Naive thymus-derived CD4-positive, alpha-beta T cell (primary cell): ENCODE data around the gene CCDC88C. TPM values are rescaled to one million over a fixed set of nuclear protein-coding genes. Genes with fewer than 3 reads are reported as not detected.

Source experiments
- ATAC-seq: fragments of 150-1000 bp; cut with Tn5 transposase; 2 replicates; pipeline ENCODE4 v1.10.0; 2021; ENCODE audit warnings: mild to moderate bottlenecking, moderate library complexity
- CTCF ChIA-PET: fragments of 350-600 bp; sonication (Branson Sonifier 250); formaldehyde crosslinking; loops from one replicate; lab custom pipeline; 2021; ENCODE audit warnings: antibody characterized with exemption; lab: Charles Lee
- POLR2A ChIA-PET: fragments of 350-600 bp; sonication (Branson Sonifier 250); formaldehyde crosslinking; loops from one replicate; lab custom pipeline; 2021; ENCODE audit warnings: antibody characterized with exemption, inconsistent platforms; lab: Charles Lee
- DNase-seq, 9 donors: peaks; one replicate each; pipeline versions ENCODE4 v3.0.0 to v3.0.0-alpha.2; 2020 to 2022; ENCODE audit warnings: mixed read lengths in 1 of 9
- H3K27ac ChIP-seq: one replicate; pipeline ENCODE4 v1.7.0; 2013; ENCODE audit warnings: mild to moderate bottlenecking, low read depth, low read length, moderate library complexity
- H3K27me3 ChIP-seq, 2 donors: one replicate each; pipeline ENCODE4 v1.7.0; 2013; ENCODE audit warnings: low read length in 2 of 2, mild to moderate bottlenecking in 2 of 2, moderate library complexity in 2 of 2; ENCODE audit not compliant: control insufficient read depth in 2 of 2, insufficient read depth in 2 of 2
- H3K36me3 ChIP-seq, 3 experiments: 1 replicate in 2 of 3; 2 replicates in 1 of 3; pipeline ENCODE4 v1.7.0; 2013; ENCODE audit warnings: low read length in 3 of 3, mild to moderate bottlenecking in 3 of 3, moderate library complexity in 1 of 3; ENCODE audit not compliant: insufficient read depth in 3 of 3, control insufficient read depth in 2 of 3
- H3K4me1 ChIP-seq, 2 donors: one replicate each; pipeline ENCODE4 v1.7.0; 2013; ENCODE audit warnings: low read length in 2 of 2, mild to moderate bottlenecking in 2 of 2, moderate library complexity in 1 of 2; ENCODE audit not compliant: control insufficient read depth in 2 of 2, insufficient read depth in 2 of 2
- H3K4me3 ChIP-seq: 2 replicates; pipeline ENCODE4 v1.7.0; 2013; ENCODE audit warnings: mild to moderate bottlenecking, low read length
- H3K9me3 ChIP-seq, 3 experiments: 1 replicate in 2 of 3; 2 replicates in 1 of 3; pipeline ENCODE4 v1.7.0; 2013; ENCODE audit warnings: low read length in 3 of 3; ENCODE audit not compliant: control insufficient read depth in 2 of 3
- H3K27ac Mint-ChIP-seq, 9 donors: one replicate each; pipeline ENCODE4 v1.8.0; 2020 to 2022; ENCODE audit warnings: mixed read lengths in 9 of 9, mild to moderate bottlenecking in 8 of 9, moderate library complexity in 5 of 9, inconsistent platforms in 2 of 9
- H3K27me3 Mint-ChIP-seq, 5 donors: one replicate each; pipeline ENCODE4 v1.8.0; 2021 to 2022; ENCODE audit warnings: mixed read lengths in 5 of 5, mild to moderate bottlenecking in 1 of 5
- H3K36me3 Mint-ChIP-seq, 5 donors: one replicate each; pipeline ENCODE4 v1.8.0; 2020 to 2022; ENCODE audit warnings: mixed read lengths in 5 of 5, mild to moderate bottlenecking in 3 of 5, inconsistent platforms in 1 of 5
- H3K4me1 Mint-ChIP-seq, 7 donors: one replicate each; pipeline ENCODE4 v1.8.0; 2020 to 2022; ENCODE audit warnings: mixed read lengths in 7 of 7, mild to moderate bottlenecking in 3 of 7, inconsistent platforms in 1 of 7
- H3K4me3 Mint-ChIP-seq, 10 donors: one replicate each; pipeline ENCODE4 v1.8.0; 2020 to 2022; ENCODE audit warnings: mild to moderate bottlenecking in 10 of 10, mixed read lengths in 10 of 10, moderate library complexity in 6 of 10, inconsistent platforms in 2 of 10
- H3K9me3 Mint-ChIP-seq, 11 donors: one replicate each; pipeline ENCODE4 v1.8.0; 2020 to 2022; ENCODE audit warnings: mixed read lengths in 11 of 11, mild to moderate bottlenecking in 4 of 11, inconsistent platforms in 1 of 11, moderate library complexity in 1 of 11
- intact Hi-C, 2 donors: fragments of 100-400 bp; cut with micrococcal nuclease; formaldehyde crosslinking; loops; one replicate each; pipeline ENCODE4 v1.15.1; 2023
- polyA plus RNA-seq, 2 donors: library from polyadenylated mRNA; unstranded; fragments of 300-500 nt; fragmentation: Illumina TruSeq; gene quantifications; one replicate each; pipeline ENCODE4 v1.2.3, GENCODE V29; 2021
- total RNA-seq, 6 experiments: library from RNA in 5 of 6; stranded (reverse) in 5 of 6; gene quantifications; 1 replicate in 5 of 6; 2 replicates in 1 of 6; pipeline ENCODE4 v1.2.3 and lab custom pipeline; 2021 to 2026

The CCDC88C gene
- total and polyA plus RNA-seq, 7 experiments from 2014 or later = 23.6 to 324 (median 274) TPM

DNA sequence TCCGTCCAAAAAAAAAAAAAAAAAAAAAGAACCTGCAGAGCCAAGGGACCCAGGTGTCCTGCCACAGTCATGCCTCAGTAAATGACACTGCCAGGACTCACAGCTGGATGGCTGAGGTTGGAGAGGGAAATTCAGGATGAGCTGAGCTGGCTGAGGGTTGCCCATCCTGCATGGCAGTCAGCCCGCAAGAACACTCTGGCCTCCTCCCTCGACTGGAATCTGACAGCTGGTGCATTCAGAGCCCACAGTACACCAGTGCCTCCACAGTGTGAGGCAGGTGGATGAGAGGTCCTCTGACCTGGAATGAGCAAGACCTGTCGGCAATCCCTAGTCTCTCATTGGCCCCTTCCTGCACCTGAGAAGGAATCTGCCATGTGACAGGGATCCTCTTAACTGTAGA is 98.7 kb downstream of the CCDC88C start:
- Mint-ChIP-seq H3K9me3 (peaks cover 0 to 9% (median 0%) of the 10 kb centered on the region in 11 donors), H3K27ac (peak overlapping the region in 8 of 9 donors; percentile 58 to 99 (median 98)), H3K4me3 (peak overlapping the region in 5 of 10 donors; percentile 21 to 80 (median 73)), H3K27me3 (no peaks in the 10 kb centered on the region), H3K36me3 (peaks cover under 1 to 56% (median 34%) of the 10 kb centered on the region in 5 donors), H3K4me1 (peaks cover 54 to 88% (median 72%) of the 10 kb centered on the region in 7 donors)
- CTCF ChIA-PET = interaction anchor here (0.6 to 2.5 kb wide), 5 partner anchors 11 to 102 kb away, joined by 3 to 8 read pairs (median 4); no protein-coding TSS in a partner anchor
- Histone ChIP-seq H3K4me1 (peaks cover 70 to 74% of the 10 kb centered on the region in 2 donors), H3K27me3 (no peaks in the 10 kb centered on the region), H3K4me3 (no peak overlapping the region), H3K9me3 (no peaks in the 10 kb centered on the region), H3K27ac (peak overlapping the region; percentile 42), H3K36me3 (peaks cover 29 to 56% (median 52%) of the 10 kb centered on the region in 3 experiments)
- POLR2A ChIA-PET = interaction anchor here (0.9 to 9.9 kb wide), 4 partner anchors 10 to 98 kb away, joined by 3 to 173 read pairs (median 4); partner anchors contain the start of gene CCDC88C
- intact Hi-C loops = no loop called here
- no peak for ATAC-seq
- no peak for DNase-seq

- H3K36me3 Mint-ChIP-seq = peaks cover 13 to 66% (median 37%) of the 10 kb centered on the region in 5 donors
- peaks cover 0 to 8% (median 0%) of the 10 kb centered on the region in 11 donors for H3K9me3 Mint-ChIP-seq
- Histone ChIP-seq H3K36me3 (peaks cover 29 to 68% (median 55%) of the 10 kb centered on the region in 3 experiments), H3K4me3 (peak overlapping the region; percentile 39), H3K9me3 (no peaks in the 10 kb centered on the region), H3K27ac (peak overlapping the region; percentile 82), H3K27me3 (no peaks in the 10 kb centered on the region), H3K4me1 (peaks cover 58 to 61% of the 10 kb centered on the region in 2 donors)
- intact Hi-C loops = loop anchor here (2.0 kb wide), 3 partner anchors 75 to 257 kb away; partner anchors contain the start of genes PPP4R3A (in 1 of the 2) and RPS6KA5 (in 1 of the 2)
- H3K4me3 Mint-ChIP-seq = peak overlapping the region; percentile 73 to 88 (median 81)
- DNase-seq (peak; percentile 58 to 86 (median 84)), ATAC-seq (peak; percentile 60)
- H3K27me3 Mint-ChIP-seq = no peaks in the 10 kb centered on the region
- peak overlapping the region; percentile 93 to 99 (median 98) for H3K27ac Mint-ChIP-seq
- peaks cover 55 to 88% (median 70%) of the 10 kb centered on the region in 7 donors for H3K4me1 Mint-ChIP-seq
- ChIA-PET POLR2A (interaction anchor here (0.6 to 9.9 kb wide), 17 partner anchors 12 to 557 kb away, joined by 3 to 173 read pairs (median 4); partner anchors contain the start of genes CCDC88C and GPR68), CTCF (interaction anchor here (1.1 to 2.5 kb wide), 6 partner anchors 12 to 103 kb away, joined by 3 to 9 read pairs (median 4); no protein-coding TSS in a partner anchor)
These were observed 100.0 kb downstream of the CCDC88C start for GRCh38 chr14:91317381-91318308.

- ATAC-seq (no peak), DNase-seq (no peak)
- Mint-ChIP-seq H3K9me3 (peaks cover 0 to 8% (median 0%) of the 10 kb centered on the region in 11 donors), H3K27ac (peak overlapping the region; percentile 93 to 99 (median 98)), H3K36me3 (peaks cover 13 to 64% (median 39%) of the 10 kb centered on the region in 5 donors), H3K27me3 (no peaks in the 10 kb centered on the region), H3K4me3 (peak overlapping the region; percentile 73 to 88 (median 81)), H3K4me1 (peaks cover 54 to 84% (median 72%) of the 10 kb centered on the region in 7 donors)
- intact Hi-C loops = loop anchor here (1.0 to 2.0 kb wide), 6 partner anchors 8 to 256 kb away; partner anchors contain the start of genes PPP4R3A (in 1 of the 2) and RPS6KA5 (in 1 of the 2)
- no peaks in the 10 kb centered on the region for H3K9me3 ChIP-seq
- peaks cover 24 to 67% (median 46%) of the 10 kb centered on the region in 3 experiments for H3K36me3 ChIP-seq
- H3K27me3 ChIP-seq = no peaks in the 10 kb centered on the region
- POLR2A ChIA-PET = interaction anchor here (0.6 to 9.9 kb wide), 11 partner anchors 13 to 557 kb away, joined by 3 to 173 read pairs (median 4); partner anchors contain the start of genes CCDC88C and GPR68
- H3K27ac ChIP-seq = peak overlapping the region; percentile 82
- peaks cover 49 to 53% of the 10 kb centered on the region in 2 donors for H3K4me1 ChIP-seq
- H3K4me3 ChIP-seq = peak overlapping the region; percentile 39
- CTCF ChIA-PET = interaction anchor here (1.5 to 1.7 kb wide), 2 partner anchors 98 to 99 kb away, joined by 3 to 9 read pairs; no protein-coding TSS in a partner anchor
These were observed 100.9 kb downstream of the CCDC88C start for GRCh38 chr14:91316761-91317160.

- intact Hi-C loops = loop anchor here (1.0 to 2.0 kb wide), 7 partner anchors 7 to 255 kb away; partner anchors contain the start of genes PPP4R3A (in 1 of the 2) and RPS6KA5 (in 1 of the 2)
- H3K27me3 ChIP-seq = no peaks in the 10 kb centered on the region
- no peaks in the 10 kb centered on the region for H3K9me3 ChIP-seq
- H3K36me3 ChIP-seq = peaks cover 15 to 65% (median 39%) of the 10 kb centered on the region in 3 experiments
- peak overlapping the region; percentile 56 to 87 (median 79) for H3K4me3 Mint-ChIP-seq
- peaks cover 58 to 62% of the 10 kb centered on the region in 2 donors for H3K4me1 ChIP-seq
- peak; percentile 82 for ATAC-seq
- no peaks in the 10 kb centered on the region for H3K27me3 Mint-ChIP-seq
- peak overlapping the region; percentile 82 for H3K27ac ChIP-seq
- peaks cover 13 to 65% (median 46%) of the 10 kb centered on the region in 5 donors for H3K36me3 Mint-ChIP-seq
- peak; percentile 57 to 92 (median 82) for DNase-seq
- peak overlapping the region; percentile 39 for H3K4me3 ChIP-seq
- peaks cover 0 to 8% (median 0%) of the 10 kb centered on the region in 11 donors for H3K9me3 Mint-ChIP-seq
- peak overlapping the region; percentile 93 to 99 (median 98) for H3K27ac Mint-ChIP-seq
- ChIA-PET CTCF (interaction anchor here (0.7 to 1.5 kb wide), 5 partner anchors 8 to 102 kb away, joined by 3 to 7 read pairs (median 3); partner anchors contain the start of gene CCDC88C), POLR2A (interaction anchor here (0.8 to 2.6 kb wide), 6 partner anchors 8 to 103 kb away, joined by 3 to 11 read pairs (median 8); partner anchors contain the start of gene CCDC88C)
- H3K4me1 Mint-ChIP-seq = peaks cover 61 to 88% (median 77%) of the 10 kb centered on the region in 7 donors
These were observed 101.8 kb downstream of the CCDC88C start for GRCh38 chr14:91315844-91316267.

GRCh38 chr14:91313852-91314251 is 103.8 kb downstream of the CCDC88C start:
- intact Hi-C loops = no loop called here
- ChIA-PET CTCF (interaction anchor here (0.9 to 1.3 kb wide), 2 partner anchors 10 to 108 kb away, joined by 3 to 5 read pairs; no protein-coding TSS in a partner anchor), POLR2A (interaction anchor here (0.6 to 2.6 kb wide), 6 partner anchors 10 to 102 kb away, joined by 3 to 8 read pairs (median 4); no protein-coding TSS in a partner anchor)
- Histone ChIP-seq H3K4me3 (no peak overlapping the region), H3K27me3 (no peaks in the 10 kb centered on the region), H3K9me3 (no peaks in the 10 kb centered on the region), H3K36me3 (peaks cover 16 to 66% (median 47%) of the 10 kb centered on the region in 3 experiments), H3K27ac (no peak overlapping the region), H3K4me1 (peaks cover 64 to 67% of the 10 kb centered on the region in 2 donors)
- Mint-ChIP-seq H3K27me3 (no peaks in the 10 kb centered on the region), H3K27ac (peak overlapping the region in 8 of 9 donors; percentile 72 to 99 (median 86)), H3K9me3 (peaks cover 0 to 8% (median 0%) of the 10 kb centered on the region in 11 donors), H3K36me3 (peaks cover 13 to 62% (median 46%) of the 10 kb centered on the region in 5 donors), H3K4me3 (peak overlapping the region in 6 of 10 donors; percentile 10 to 79 (median 48)), H3K4me1 (peaks cover 67 to 89% (median 82%) of the 10 kb centered on the region in 7 donors)
- DNase-seq (no peak), ATAC-seq (no peak)
